ENCODE results near the gene STARD7. TPM values are rescaled to one million over a fixed set of nuclear protein-coding genes. Genes with fewer than 3 reads are reported as not detected.
A peak's percentile ranks its signal among the peaks of the same experiment; 100 is the strongest.

Gene STARD7
- total RNA-seq, 3 donors from 2014 or later: 118 to 123 (median 122) TPM

DNA sequence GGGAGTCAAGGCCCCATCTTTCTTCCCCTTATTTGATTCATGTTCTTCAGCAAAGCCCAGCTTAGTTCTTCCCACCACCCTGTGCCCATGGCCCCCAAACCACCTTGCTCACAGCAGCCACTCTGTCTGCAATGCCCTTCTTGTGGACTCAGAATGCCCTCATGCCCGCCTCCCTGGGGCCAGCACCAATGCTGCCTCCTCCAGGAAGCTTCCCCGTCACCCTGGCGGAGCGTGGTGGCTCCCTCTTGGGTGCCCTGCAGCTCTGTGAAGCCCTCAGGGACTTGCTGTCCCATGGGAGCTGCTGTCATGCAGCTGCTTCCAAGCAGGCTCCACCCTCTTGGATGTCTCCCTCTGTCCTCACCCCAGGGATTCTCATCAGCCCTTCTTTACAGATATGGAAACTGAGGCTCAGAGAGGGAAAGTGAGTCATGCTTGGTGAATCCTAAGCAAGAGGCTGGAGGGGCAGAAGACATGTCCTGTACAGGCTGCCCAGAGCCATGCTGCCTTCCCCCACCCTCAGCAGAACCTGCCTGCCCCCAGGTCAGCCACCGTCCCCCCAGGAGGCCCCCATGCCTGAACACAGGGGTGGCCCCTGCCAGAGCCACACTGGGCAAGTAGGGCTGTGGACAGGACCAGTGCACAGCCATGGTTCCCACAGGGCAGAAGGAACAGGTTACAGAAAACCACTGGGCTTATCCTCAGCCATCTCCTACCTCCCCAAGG is 51.5 kb downstream of the STARD7 start:
- no peaks in the 10 kb centered on the region for H3K36me3 ChIP-seq (ENCODE audit: low read depth)
- H3K9me3 ChIP-seq: no peaks in the 10 kb centered on the region
- no peaks in the 10 kb centered on the region for H3K4me1 ChIP-seq (ENCODE audit: low read depth)
- DNase-seq: peak in 1 of 3 donors; percentile 55
- TF ChIP-seq, protein P1, sequence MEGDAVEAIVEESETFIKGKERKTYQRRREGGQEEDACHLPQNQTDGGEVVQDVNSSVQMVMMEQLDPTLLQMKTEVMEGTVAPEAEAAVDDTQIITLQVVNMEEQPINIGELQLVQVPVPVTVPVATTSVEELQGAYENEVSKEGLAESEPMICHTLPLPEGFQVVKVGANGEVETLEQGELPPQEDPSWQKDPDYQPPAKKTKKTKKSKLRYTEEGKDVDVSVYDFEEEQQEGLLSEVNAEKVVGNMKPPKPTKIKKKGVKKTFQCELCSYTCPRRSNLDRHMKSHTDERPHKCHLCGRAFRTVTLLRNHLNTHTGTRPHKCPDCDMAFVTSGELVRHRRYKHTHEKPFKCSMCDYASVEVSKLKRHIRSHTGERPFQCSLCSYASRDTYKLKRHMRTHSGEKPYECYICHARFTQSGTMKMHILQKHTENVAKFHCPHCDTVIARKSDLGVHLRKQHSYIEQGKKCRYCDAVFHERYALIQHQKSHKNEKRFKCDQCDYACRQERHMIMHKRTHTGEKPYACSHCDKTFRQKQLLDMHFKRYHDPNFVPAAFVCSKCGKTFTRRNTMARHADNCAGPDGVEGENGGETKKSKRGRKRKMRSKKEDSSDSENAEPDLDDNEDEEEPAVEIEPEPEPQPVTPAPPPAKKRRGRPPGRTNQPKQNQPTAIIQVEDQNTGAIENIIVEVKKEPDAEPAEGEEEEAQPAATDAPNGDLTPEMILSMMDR (IDR thresholded peaks at IDR 0.05): no peak
- intact Hi-C loops (cut with DNase I, micrococcal nuclease): no loop called here
- ATAC-seq: no peak
- no peak overlapping the region for H3K4me3 ChIP-seq

- ATAC-seq: no peak
- Histone ChIP-seq H3K4me1 (ENCODE audit: low read depth) (no peaks in the 10 kb centered on the region), H3K4me3 (no peak overlapping the region), H3K9me3 (no peaks in the 10 kb centered on the region), H3K36me3 (ENCODE audit: low read depth) (no peaks in the 10 kb centered on the region)
- TF ChIP-seq, protein P1 (IDR thresholded peaks at IDR 0.05): no peak
- intact Hi-C loops (cut with DNase I, micrococcal nuclease): no loop called here
- no peak for DNase-seq
Observed at GRCh38 chr2:96156011-96156820, 52.4 kb downstream of the STARD7 start.

DNA sequence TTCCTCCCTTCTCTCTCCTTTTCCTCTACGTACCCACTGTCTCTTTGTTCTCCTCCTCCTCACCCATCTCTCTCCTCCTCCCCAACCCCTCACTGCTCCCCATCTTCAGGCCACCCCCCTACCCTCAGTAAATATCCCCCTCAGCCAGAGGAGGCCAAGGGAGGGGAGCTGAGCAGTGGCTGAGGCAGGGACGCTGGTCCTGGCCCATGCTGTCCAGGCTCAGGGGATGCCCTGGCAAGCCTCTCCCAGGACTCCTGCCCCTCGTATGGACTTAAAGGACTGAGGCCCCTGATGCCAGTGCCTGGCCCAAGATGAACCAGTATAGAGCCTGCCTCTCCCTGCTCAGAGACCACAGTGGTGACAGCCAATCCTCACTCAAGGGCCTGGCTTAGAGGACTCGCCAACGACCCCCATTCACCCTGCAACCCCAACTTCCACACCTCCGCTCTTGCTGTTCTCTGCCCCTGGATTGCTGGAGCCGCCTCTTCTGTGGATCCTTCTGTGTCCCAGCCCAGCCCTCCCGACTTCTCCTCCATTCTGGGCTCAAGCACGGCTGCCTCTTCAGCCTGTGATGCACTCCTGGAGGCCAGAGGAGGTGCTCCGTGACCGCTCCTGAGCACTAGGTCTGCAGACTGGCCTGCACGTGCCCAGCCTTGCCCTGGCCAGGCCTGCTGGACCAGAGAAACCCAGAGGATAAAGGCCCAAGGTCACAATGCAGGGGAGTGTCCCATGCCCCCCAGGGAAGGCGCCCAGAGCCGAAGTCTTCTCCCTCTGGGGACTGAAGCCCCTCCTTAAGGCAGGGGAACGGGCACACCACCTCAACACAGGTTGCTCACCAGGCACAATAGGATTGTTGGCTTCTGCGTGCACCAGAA is 53.9 kb downstream of the STARD7 start:
- no peak overlapping the region for H3K4me3 ChIP-seq
- intact Hi-C loops (cut with DNase I, micrococcal nuclease): no loop called here
- H3K4me1 ChIP-seq (ENCODE audit: low read depth): no peaks in the 10 kb centered on the region
- DNase-seq: no peak
- no peak for ATAC-seq
- TF ChIP-seq, protein P1 (IDR thresholded peaks at IDR 0.05): no peak
- H3K36me3 ChIP-seq (ENCODE audit: low read depth): no peaks in the 10 kb centered on the region
- no peaks in the 10 kb centered on the region for H3K9me3 ChIP-seq

DNA sequence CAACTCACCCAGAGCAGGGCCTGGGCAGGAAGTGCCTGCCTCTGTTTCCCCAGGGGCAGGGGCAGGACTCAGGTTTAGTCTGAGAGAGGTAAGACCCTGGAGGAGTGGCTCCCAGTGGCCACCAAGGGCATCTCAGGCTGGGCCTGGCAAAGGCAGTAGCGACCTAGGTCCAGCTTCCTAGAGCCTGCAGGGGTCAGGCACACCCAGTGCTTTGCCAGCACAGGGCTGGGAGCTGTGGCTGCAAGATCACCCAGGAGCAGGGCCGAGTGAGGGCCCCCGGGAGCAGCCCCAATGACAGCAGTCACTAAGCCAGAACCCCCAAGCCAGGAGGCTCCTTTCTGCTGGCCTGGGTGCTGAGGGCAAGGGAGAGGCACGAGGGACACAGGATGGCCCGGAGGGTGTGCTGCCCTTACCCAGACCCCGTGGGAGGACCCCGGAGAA is 54.6 kb downstream of the STARD7 start:
- DNase-seq (peak in 1 of 3 donors; percentile 43), ATAC-seq (no peak)
- Histone ChIP-seq H3K9me3 (no peaks in the 10 kb centered on the region), H3K36me3 (ENCODE audit: low read depth) (no peaks in the 10 kb centered on the region), H3K4me3 (no peak overlapping the region), H3K4me1 (ENCODE audit: low read depth) (no peaks in the 10 kb centered on the region)
- TF ChIP-seq, protein P1 (IDR thresholded peaks at IDR 0.05): no peak
- intact Hi-C loops (cut with DNase I, micrococcal nuclease): no loop called here

GRCh38 chr2:96153291-96153713 is 55.3 kb downstream of the STARD7 start:
- intact Hi-C loops (cut with DNase I, micrococcal nuclease): no loop called here
- no peak for ATAC-seq
- H3K36me3 ChIP-seq (ENCODE audit: low read depth): no peaks in the 10 kb centered on the region
- no peak overlapping the region for H3K4me3 ChIP-seq
- H3K9me3 ChIP-seq: no peaks in the 10 kb centered on the region
- peaks cover 3% of the 10 kb centered on the region for H3K4me1 ChIP-seq (ENCODE audit: low read depth)
- TF ChIP-seq, protein P1 (IDR thresholded peaks at IDR 0.05): no peak
- no peak for DNase-seq
